HG03457 (cell line): ENCODE measurements around the gene EPHA10.

Source experiments
- ATAC-seq: cut with Tn5 transposase; IDR thresholded peaks from one replicate; pipeline ENCODE4 v1.9.1; 2021; ENCODE audit warnings: moderate number of reproducible peaks; ENCODE audit not compliant: unreplicated experiment

EPHA10 gene

GRCh38 chr1:37677808-37678207 lies 87.1 kb downstream of the EPHA10 start:
- ATAC-seq = no peak

- ATAC-seq = no peak
Observed at GRCh38 chr1:37677143-37677439, 87.8 kb downstream of the EPHA10 start.

GRCh38 chr1:37676281-37677142 lies 88.4 kb downstream of the EPHA10 start:
- no peak for ATAC-seq

DNA sequence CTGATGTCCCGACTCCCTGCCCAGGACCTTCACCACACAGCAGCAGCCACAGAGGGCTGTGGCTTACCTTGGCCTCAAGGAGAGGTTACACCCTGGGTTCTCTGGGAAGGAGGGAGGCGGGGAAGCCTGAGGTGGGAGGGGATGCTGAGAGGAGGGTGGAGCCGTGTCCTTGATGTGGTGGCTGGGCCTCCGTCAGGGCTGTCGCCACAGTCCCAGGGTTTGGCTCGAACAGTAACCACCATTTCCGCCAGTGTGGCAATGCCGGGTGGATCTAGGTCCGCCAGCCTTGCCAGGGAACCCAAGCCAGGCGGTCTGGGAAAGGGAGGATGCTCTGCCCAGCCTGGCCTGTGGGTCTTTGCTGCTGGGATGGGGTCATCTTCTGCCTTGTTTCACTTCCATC lies 91.0 kb downstream of the EPHA10 start:
- ATAC-seq = no peak

DNA sequence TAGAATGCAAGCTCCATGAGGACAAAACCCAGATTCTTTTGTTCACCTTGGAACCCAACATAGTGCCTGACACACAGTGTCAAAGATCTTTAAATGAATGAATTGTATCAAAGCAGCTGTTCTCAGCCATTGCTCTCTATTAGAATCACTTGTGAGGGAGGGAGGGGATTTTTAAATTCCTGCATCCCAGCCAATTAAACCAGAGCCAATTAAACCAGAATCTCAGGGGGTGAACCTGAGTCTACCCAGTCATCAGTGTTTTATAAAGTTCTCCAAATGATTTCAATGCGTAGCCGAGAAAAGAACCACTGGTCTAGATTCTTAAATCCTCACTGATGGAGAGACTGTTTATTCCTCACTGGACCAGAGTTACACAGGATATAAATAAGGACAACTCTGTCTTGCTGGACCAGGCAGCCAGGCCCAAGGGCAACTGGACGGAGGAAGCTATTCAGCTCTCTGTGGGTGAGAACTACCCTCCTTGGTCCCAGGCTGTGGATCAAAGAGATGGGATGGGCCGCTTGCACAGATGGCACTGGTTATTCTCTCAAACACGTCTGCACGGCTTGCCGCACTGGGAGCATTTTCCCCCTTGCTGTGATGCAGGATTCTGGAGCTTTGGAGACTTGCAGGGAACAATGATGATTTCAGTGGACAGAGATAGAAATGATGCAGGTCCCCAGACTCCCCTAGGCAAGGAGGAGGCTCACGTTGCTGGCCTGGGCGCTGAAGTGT lies 92.6 kb downstream of the EPHA10 start:
- no peak for ATAC-seq

DNA sequence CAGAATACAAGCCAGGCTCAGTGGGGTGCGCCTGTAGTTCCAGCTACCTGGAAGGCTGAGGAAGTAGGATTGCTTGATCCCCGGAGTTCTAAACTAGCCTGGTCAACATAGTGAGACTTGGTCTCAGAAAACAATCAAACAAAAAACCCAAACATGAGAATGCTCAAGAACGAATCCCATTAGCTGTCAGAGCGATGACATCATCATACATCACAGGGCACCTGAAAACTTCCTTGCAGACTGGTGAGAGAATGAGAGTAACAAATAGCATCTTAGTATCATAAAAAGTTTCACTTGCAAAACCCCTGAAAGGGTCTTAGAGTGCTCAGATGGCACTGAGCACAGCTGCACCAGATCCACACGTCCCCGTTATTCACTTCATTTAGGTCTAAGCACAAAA lies 93.7 kb downstream of the EPHA10 start:
- ATAC-seq = no peak

GRCh38 chr1:37670133-37670532 lies 94.8 kb downstream of the EPHA10 start:
- no peak for ATAC-seq

GRCh38 chr1:37667023-37667671 lies 97.8 kb downstream of the EPHA10 start:
- ATAC-seq = no peak

DNA sequence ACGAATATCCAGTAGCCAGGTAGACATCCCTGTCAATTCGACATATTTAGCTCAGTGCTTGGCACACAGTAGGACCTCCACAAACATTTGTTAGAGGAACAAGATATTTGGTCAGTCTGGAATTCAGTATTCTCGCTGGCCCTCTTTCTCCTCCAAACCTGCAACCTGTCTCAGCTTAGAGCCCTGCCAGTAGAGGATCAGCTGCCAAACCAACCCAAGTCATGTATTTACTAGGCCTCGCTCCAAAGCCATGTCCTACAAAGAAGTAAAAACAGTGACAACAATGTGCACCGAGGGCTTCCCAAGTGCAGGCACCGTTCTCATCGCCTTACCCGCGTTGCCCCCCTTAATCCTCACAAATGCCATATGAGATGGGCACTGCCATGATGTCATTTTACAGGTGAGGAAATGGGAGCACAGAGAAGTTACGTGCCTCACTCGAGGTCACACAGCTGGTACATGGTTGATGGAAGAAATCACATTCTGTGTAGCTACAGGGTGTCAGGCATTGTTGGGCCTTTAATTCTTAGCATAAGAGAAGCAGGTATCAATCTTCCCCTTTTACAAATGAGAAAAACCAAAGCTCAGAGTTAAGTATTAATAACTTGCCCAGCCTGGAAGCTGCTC lies 98.6 kb downstream of the EPHA10 start:
- no peak for ATAC-seq
